H9 (cell line): ENCODE data around the gene PPP1R14B. TPM values are rescaled to one million over a fixed set of nuclear protein-coding genes. Genes with fewer than 3 reads are reported as not detected.

Experiments used
- DNase-seq: peaks from one replicate; pipeline ENCODE4 v3.0.0-alpha.2; 2017
- H2AFZ ChIP-seq: one replicate; pipeline ENCODE4 v1.6.1; 2013; ENCODE audit warnings: mild to moderate bottlenecking, low read length, control low read depth, moderate library complexity
- H2AK5ac ChIP-seq: 2 replicates; pipeline ENCODE4 v1.6.1; 2013; ENCODE audit warnings: low read length, control low read depth, mixed read lengths; ENCODE audit not compliant: insufficient read length
- H2BK120ac ChIP-seq: one replicate; pipeline ENCODE4 v1.6.1; 2013; ENCODE audit warnings: low read depth, mild to moderate bottlenecking, low read length, control low read depth, inconsistent platforms; ENCODE audit not compliant: poor library complexity, severe bottlenecking
- H2BK12ac ChIP-seq: 2 replicates; pipeline ENCODE4 v1.6.1; 2013; ENCODE audit warnings: low read length, control low read depth, mixed read lengths, low read depth; ENCODE audit not compliant: insufficient read length
- H2BK15ac ChIP-seq: 2 replicates; pipeline ENCODE4 v1.6.1; 2013; ENCODE audit warnings: low read depth, low read length, control low read depth
- H2BK20ac ChIP-seq: one replicate; pipeline ENCODE4 v1.6.1; 2013; ENCODE audit warnings: low read depth, mild to moderate bottlenecking, low read length, control low read depth, inconsistent platforms; ENCODE audit not compliant: poor library complexity, severe bottlenecking
- H2BK5ac ChIP-seq: 2 replicates; pipeline ENCODE4 v1.6.1; 2013; ENCODE audit warnings: low read length, control low read depth, mixed read lengths; ENCODE audit not compliant: insufficient read length
- H3K14ac ChIP-seq: 2 replicates; pipeline ENCODE4 v1.6.1; 2013; ENCODE audit warnings: low read length, control low read depth; ENCODE audit not compliant: insufficient read depth
- H3K18ac ChIP-seq: 2 replicates; pipeline ENCODE4 v1.6.1; 2013; ENCODE audit warnings: low read depth, mild to moderate bottlenecking, mixed read lengths, low read length, control low read depth; ENCODE audit not compliant: insufficient read length
- H3K23ac ChIP-seq: 2 replicates; pipeline ENCODE4 v1.6.1; 2013; ENCODE audit warnings: low read length, control low read depth, mixed read lengths, low read depth; ENCODE audit not compliant: insufficient read length
- H3K23me2 ChIP-seq: 2 replicates; pipeline ENCODE4 v1.6.1; 2013; ENCODE audit warnings: low read depth, mild to moderate bottlenecking, mixed read lengths, low read length, control low read depth; ENCODE audit not compliant: insufficient read length, poor library complexity, severe bottlenecking
- H3K27ac ChIP-seq: 2 replicates; pipeline ENCODE4 v1.5.1; 2013; ENCODE audit warnings: low read length, control low read depth, mixed read lengths, low read depth; ENCODE audit not compliant: insufficient read length
- H3K27me3 ChIP-seq: 2 replicates; pipeline ENCODE4 v1.6.1; 2013; ENCODE audit warnings: low read length, control low read depth, inconsistent platforms; ENCODE audit not compliant: insufficient read depth
- H3K4ac ChIP-seq: 2 replicates; pipeline ENCODE4 v1.6.1; 2013; ENCODE audit warnings: low read depth, mild to moderate bottlenecking, control low read depth, inconsistent platforms, low read length, moderate library complexity
- H3K4me1 ChIP-seq: 2 replicates; pipeline ENCODE4 v1.6.1; 2013; ENCODE audit warnings: low read length, control low read depth, inconsistent platforms; ENCODE audit not compliant: insufficient read depth
- H3K4me2 ChIP-seq: 2 replicates; pipeline ENCODE4 v1.6.1; 2013; ENCODE audit warnings: low read length, control low read depth, mixed read lengths; ENCODE audit not compliant: insufficient read length, insufficient read depth
- H3K56ac ChIP-seq: 2 replicates; pipeline ENCODE4 v1.6.1; 2013; ENCODE audit warnings: low read depth, mild to moderate bottlenecking, mixed read lengths, low read length, control low read depth; ENCODE audit not compliant: insufficient read length
- H3K79me1 ChIP-seq: 2 replicates; pipeline ENCODE4 v1.6.1; 2013; ENCODE audit warnings: low read depth, mild to moderate bottlenecking, moderate library complexity, low read length, control low read depth, inconsistent platforms; ENCODE audit not compliant: insufficient read depth, poor library complexity, severe bottlenecking
- H3K79me2 ChIP-seq: 2 replicates; pipeline ENCODE4 v1.6.1; 2013; ENCODE audit warnings: low read length, control low read depth, inconsistent platforms; ENCODE audit not compliant: insufficient read depth
- H3K9ac ChIP-seq: 2 replicates; pipeline ENCODE4 v1.6.1; 2013; ENCODE audit warnings: low read length, control low read depth, mixed read lengths; ENCODE audit not compliant: insufficient read length; ENCODE audit errors: extremely low read depth
- H3K9me3 ChIP-seq: one replicate; pipeline ENCODE4 v1.6.1; 2013; ENCODE audit warnings: low read depth, low read length, inconsistent platforms; ENCODE audit not compliant: control insufficient read depth
- H3T11ph ChIP-seq: one replicate; pipeline ENCODE4 v1.6.1; 2013; ENCODE audit warnings: mild to moderate bottlenecking, low read length, control low read depth, inconsistent platforms
- H4K20me1 ChIP-seq: one replicate; pipeline ENCODE4 v1.6.1; 2013; ENCODE audit not compliant: control insufficient read depth, insufficient read length, insufficient read depth
- H4K5ac ChIP-seq: 2 replicates; pipeline ENCODE4 v1.6.1; 2013; ENCODE audit warnings: low read depth, mild to moderate bottlenecking, mixed read lengths, low read length, control low read depth; ENCODE audit not compliant: insufficient read length
- H4K8ac ChIP-seq: replicated peaks from 2 replicates; pipeline ENCODE4 v1.6.1; 2013; ENCODE audit warnings: low read length, control low read depth, mixed read lengths, low read depth; ENCODE audit not compliant: insufficient read length
- H4K91ac ChIP-seq: 2 replicates; pipeline ENCODE4 v1.6.1; 2013; ENCODE audit warnings: low read depth, mild to moderate bottlenecking, moderate library complexity, mixed read lengths, low read length, control low read depth; ENCODE audit not compliant: insufficient read length
- H3K27ac Mint-ChIP-seq, 3 experiments: 2 replicates in 2 of 3; 3 replicates in 1 of 3; pipeline ENCODE4 v1.8.0; 2020 to 2021; ENCODE audit warnings: mixed read lengths in 3 of 3, mild to moderate bottlenecking in 1 of 3, moderate library complexity in 1 of 3
- H3K27me3 Mint-ChIP-seq: 2 replicates; pipeline ENCODE4 v1.8.0; 2021; ENCODE audit warnings: low read depth, mild to moderate bottlenecking, moderate library complexity, mixed read lengths
- H3K36me3 Mint-ChIP-seq, 3 experiments: 2 replicates in 2 of 3; 3 replicates in 1 of 3; pipeline ENCODE4 v1.8.0; 2020 to 2021; ENCODE audit warnings: low read depth in 3 of 3, mixed read lengths in 3 of 3; ENCODE audit not compliant: insufficient read depth in 1 of 3
- H3K4me1 Mint-ChIP-seq, 2 experiments: 2 replicates each; pipeline ENCODE4 v1.8.0; 2020; ENCODE audit warnings: mixed read lengths in 2 of 2
- H3K4me3 Mint-ChIP-seq, 2 experiments: 2 replicates in 1 of 2; 3 replicates in 1 of 2; pipeline ENCODE4 v1.8.0; 2020 to 2021; ENCODE audit warnings: mild to moderate bottlenecking in 2 of 2, mixed read lengths in 2 of 2, moderate library complexity in 1 of 2
- H3K9me3 Mint-ChIP-seq, 2 experiments: 2 replicates in 1 of 2; 3 replicates in 1 of 2; pipeline ENCODE4 v1.8.0; 2020; ENCODE audit warnings: mild to moderate bottlenecking in 2 of 2, mixed read lengths in 2 of 2, moderate library complexity in 1 of 2
- CTCF ChIP-seq: fragments of 200-600 bp; sonication (generic); conservative IDR thresholded peaks from 3 replicates; pipeline ENCODE4 v1.8.0; 2021; ENCODE audit warnings: antibody characterized with exemption, mild to moderate bottlenecking
- WGBS: extraction: QIAGEN DNeasy Blood & Tissue Kit; methylation state at CpG from one replicate; pipeline ENCODE4 v1.1.7; 2013; ENCODE audit warnings: missing lambda C conversion rate, low lambda C conversion rate, mixed read lengths; ENCODE audit not compliant: insufficient read length; ENCODE audit errors: extremely low coverage; 5-methylcytosine and 5-hydroxymethylcytosine counted together
- total RNA-seq: library from RNA; stranded (reverse); gene quantifications from 2 replicates; pipeline ENCODE4 v1.2.1, GENCODE V29; 2021

The PPP1R14B gene
- total RNA-seq, 1 experiment from 2014 or later: 358 TPM

- peak overlapping the region in 2 of 3 experiments; percentile 67 to 87; a peak in 6 of 7 replicates for H3K27ac Mint-ChIP-seq
These were observed 734 bp downstream of the PPP1R14B start for GRCh38 chr11:64245797-64246620.

More at GRCh38 chr11:64245797-64246620, 734 bp downstream of the PPP1R14B start:
- H3K4ac ChIP-seq: no peak overlapping the region
- no peak for DNase-seq
- H3K4me2 ChIP-seq: peak overlapping the region; percentile 39
- no peak overlapping the region for H2BK12ac ChIP-seq
- peaks cover 23% of the 10 kb centered on the region for H3K23me2 ChIP-seq
- no peaks in the 10 kb centered on the region for H3K27me3 ChIP-seq
- Mint-ChIP-seq H3K9me3 (no peaks in the 10 kb centered on the region; a peak in 1 of 5 replicates), H3K36me3 (peaks cover 12 to 22% (median 13%) of the 10 kb centered on the region in 3 experiments; a peak in 6 of 7 replicates), H3K4me3 (peak overlapping the region; percentile 88 to 94), H3K4me1 (peaks cover 40 to 49% of the 10 kb centered on the region in 2 experiments), H3K27me3 (no peaks in the 10 kb centered on the region)
- peaks cover 9% of the 10 kb centered on the region; the same call in 1 of the 2 replicates for H3K79me2 ChIP-seq
- WGBS: no CpG with 5 or more reads among the region's 46 CpGs
- no peak overlapping the region for H3K56ac ChIP-seq
- no peak overlapping the region for H4K91ac ChIP-seq
- H3K9me3 ChIP-seq: no peaks in the 10 kb centered on the region
- no peak overlapping the region for H2BK5ac ChIP-seq
- no peaks in the 10 kb centered on the region for H4K20me1 ChIP-seq
- H2BK120ac ChIP-seq: no peak overlapping the region
- H3K4me1 ChIP-seq: peaks cover 9% of the 10 kb centered on the region; the same call in 1 of the 2 replicates
- TF ChIP-seq CTCF: no peak
- no peak overlapping the region for H3K23ac ChIP-seq
- H2BK20ac ChIP-seq: no peak overlapping the region
- no peaks in the 10 kb centered on the region for H3K79me1 ChIP-seq
- no peak overlapping the region for H4K5ac ChIP-seq
- no peak overlapping the region for H3K27ac ChIP-seq
- no peak overlapping the region for H2AK5ac ChIP-seq
- H2BK15ac ChIP-seq: no peak overlapping the region
- no peak overlapping the region for H3T11ph ChIP-seq
- peak overlapping the region; percentile 37 for H3K14ac ChIP-seq
- H3K9ac ChIP-seq: peak overlapping the region; percentile 50
- no peak overlapping the region for H2AFZ ChIP-seq
- no peak overlapping the region for H4K8ac ChIP-seq
- H3K18ac ChIP-seq: no peak overlapping the region
